GM10847 (cell line): Measurements from ENCODE around the gene UGT2B7.

Experiments
- POLR2A ChIP-seq: IDR thresholded peaks from 2 replicates; pipeline ENCODE4 v1.6.1; 2011; ENCODE audit not compliant: insufficient read length; ENCODE audit errors: extremely low read depth

Gene UGT2B7

DNA sequence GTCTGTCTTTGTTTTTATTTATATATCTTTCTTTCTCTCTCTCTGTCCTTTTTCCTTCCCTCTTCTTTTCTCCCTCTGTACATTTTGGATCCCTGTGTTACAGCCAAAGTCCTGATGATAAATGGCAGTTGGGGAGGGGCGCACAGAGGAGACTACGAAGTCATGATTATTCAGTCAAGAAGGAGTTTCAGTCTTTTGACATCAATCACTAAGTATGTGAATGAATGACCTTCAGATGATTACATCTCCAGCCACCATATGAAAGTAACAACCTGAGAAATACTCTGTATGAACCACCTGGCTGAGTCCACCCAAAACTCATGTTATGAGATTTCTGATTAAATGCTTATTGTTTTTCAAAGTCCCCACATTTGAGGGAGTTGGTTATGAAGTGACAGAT is 45.0 kb downstream of the UGT2B7 start:
- TF ChIP-seq POLR2A: no peak

DNA sequence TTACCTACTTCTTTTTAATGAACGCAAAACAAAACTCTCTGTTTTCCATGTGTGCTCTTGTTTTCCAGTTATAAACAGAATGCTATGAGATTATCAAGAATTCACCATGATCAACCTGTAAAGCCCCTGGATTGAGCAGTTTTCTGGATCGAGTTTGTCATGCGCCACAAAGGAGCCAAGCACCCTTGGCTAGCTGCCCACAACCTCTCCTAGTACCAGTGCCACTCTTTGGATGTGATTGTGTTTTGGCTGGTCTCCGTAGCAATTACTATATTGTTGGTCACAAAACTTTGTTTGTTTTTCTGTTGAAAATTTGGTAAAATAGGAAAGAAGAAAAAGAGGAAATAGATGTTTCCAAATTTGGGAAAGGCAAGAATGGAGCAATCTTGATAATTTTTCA is 51.1 kb downstream of the UGT2B7 start:
- TF ChIP-seq POLR2A: no peak

DNA sequence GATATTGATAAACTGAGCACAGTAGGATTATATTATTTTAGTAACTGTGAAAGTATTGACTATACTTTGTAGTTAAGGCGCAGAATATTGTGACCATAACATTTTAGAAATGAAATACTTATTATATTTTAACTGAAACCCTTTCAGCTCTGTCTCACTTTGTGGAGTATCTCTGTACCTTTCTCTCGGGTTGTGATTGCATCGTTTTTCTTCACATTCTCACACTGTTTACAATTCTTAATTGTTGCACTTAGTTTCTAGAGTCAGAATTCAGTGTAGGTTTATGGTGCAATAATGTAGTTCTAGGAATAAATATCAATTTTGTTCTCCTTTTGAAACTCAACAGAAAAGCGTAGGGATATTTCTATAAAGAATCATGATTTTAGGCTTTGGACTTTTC is 57.7 kb downstream of the UGT2B7 start:
- TF ChIP-seq POLR2A: no peak

DNA sequence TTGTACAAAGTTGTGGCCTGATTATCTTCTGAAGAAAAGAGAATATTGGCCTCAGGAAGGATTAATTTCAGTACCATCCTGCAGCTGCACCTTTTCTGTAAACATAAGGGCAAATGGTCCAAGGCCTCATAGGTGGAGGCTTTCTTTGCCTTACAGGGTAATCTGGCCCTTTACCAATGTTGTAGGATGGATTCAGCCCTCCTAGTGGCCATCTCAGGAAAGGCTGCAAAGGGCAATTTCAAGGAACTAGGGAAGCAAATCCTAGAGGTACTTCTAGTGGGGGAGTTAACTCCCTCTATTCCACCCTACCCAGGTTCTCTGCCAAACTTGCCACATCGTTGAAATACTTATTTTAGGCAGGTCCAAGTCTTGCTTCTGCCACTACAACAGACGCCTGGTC is 60.6 kb downstream of the UGT2B7 start:
- TF ChIP-seq POLR2A: no peak
